GM12875 (cell line): ENCODE results near the gene SMIM36.

ENCODE experiments used
- H3K4me3 ChIP-seq: one replicate; pipeline ENCODE4 v1.5.1; 2011; ENCODE audit warnings: low read depth, low read length, control low read depth
- CTCF ChIP-seq: IDR thresholded peaks from 2 replicates; pipeline ENCODE4 v1.5.1; 2011; ENCODE audit warnings: low read depth, mild to moderate bottlenecking, control low read depth, inconsistent platforms, low read length, moderate library complexity, borderline replicate concordance; ENCODE audit not compliant: insufficient read depth

SMIM36 gene

DNA sequence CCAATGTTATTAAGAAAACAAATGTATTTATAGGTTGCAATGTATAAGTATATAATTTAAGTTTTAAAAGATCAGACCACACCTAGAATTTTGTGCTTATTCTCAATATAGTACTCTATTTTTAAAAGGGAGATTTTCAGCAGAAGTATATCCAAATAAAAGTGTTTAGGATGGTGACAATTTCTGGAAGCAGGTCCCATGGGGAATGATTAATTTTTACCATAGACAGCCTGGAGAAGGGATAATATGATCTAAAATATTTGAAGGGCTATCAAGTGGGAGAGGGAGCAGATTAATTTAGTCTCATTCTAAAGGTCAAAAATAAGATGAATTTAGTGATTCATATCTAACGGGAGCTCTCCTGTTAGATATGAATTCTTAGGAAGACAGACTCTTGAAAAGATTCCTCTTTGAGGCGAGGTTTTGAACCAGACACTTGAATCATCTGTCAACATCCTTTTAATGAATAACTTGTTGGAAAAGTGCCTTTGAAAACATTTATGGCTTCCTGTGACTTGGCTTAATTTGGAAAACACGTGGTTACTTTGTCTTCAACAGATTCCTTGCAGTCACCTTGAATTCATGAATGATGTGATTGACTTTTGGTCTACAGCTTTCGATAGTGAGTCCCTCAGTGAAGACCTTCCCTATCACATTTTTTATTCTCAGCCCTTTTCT lies 29.3 kb upstream of the SMIM36 start:
- TF ChIP-seq CTCF, result no peak
- no peak overlapping the region for H3K4me3 ChIP-seq

DNA sequence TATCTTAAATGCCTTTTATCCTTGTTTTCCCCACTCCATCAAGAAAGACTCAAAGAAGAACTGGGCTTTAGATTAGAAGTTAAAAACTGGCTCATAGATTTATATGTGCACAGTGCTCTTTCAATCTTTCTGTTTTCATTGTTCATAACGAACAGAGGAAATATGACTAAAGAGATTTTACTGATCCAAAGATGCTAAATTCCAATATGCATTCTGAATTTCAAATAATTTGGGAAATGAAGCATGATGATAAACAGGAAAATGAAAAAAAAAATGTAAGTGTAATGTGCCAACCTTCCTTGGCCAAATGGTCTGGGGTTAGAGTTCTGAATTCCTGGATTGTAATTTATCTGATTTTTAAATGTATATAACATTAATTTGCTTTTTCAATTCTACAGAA lies 25.0 kb upstream of the SMIM36 start:
- TF ChIP-seq CTCF, result no peak

DNA sequence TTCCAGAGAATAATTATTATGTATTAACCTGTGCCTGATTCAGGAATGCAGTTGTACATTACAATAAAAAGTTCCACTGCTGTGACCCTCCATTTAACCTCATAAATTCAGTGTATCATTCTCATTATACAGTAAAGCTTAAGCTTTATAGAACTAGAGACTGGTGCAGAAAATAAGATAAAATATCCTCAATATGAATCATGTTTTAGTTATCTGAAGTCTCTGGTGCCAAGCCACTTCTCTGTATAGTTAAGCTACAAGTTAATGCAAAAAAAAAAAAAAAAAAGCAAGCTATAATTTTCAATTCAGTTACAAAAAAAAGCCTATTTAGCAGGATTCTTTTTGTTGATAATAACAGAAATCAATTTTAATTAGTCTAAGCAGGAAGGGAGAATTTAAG lies 22.4 kb upstream of the SMIM36 start:
- no peak for TF ChIP-seq CTCF
- no peak overlapping the region for H3K4me3 ChIP-seq

More for the DNA sequence above, 25.0 kb upstream of the SMIM36 start:
- H3K4me3 ChIP-seq, result no peak overlapping the region

- no peak overlapping the region for H3K4me3 ChIP-seq
- no peak for TF ChIP-seq CTCF
These were observed 21.4 kb upstream of the SMIM36 start for GRCh38 chr17:55532670-55533069.

DNA sequence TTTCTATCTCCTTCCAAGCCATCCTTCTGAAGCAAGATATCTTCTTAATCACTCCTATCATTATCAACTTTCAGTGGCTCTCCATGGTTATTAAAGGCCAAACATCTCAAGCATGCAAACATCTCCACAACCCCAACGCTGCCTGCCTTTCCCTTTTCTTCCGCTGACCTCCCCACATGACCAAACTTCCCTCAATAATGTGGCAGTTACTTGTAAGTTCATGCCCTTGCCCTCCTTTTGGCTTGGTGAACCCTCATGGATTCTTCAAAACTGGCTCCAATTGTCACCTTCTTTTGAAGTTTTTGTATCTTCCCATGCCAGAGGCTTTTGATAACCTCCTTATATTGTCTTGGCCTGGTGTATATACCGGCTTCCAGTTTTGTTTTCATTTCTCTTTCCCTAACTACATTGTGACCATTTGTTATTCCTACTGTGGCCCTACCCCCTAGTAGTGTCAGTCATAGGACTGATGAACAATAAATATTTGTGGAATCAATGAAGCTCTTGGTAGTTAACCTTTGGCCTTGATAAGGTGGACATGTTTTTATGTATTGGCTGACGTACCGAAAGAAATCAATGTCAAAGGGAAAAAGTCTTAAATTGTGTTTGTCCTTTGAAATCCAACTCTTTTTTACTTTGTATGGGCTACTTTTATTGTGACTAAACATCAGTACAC lies 19.9 kb upstream of the SMIM36 start:
- no peak overlapping the region for H3K4me3 ChIP-seq
- no peak for TF ChIP-seq CTCF

DNA sequence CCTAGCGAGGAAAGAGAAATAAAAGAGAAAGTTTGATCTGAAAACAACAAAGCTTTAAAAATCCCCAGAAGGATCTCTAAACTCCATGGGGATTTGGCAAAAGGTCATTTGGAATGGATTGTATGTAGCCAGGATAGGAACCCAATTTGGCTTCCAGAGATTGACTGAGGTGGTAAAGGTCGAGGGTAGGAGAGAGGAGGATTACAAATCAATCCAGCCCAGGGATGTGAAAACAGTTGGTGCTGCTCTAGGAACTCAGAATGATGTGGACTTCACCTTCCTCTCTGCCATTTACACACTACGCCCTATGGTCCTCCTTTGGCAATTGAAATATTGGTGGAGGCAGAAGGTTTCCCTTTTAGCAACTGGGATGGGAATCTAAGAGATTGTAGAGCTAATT lies 18.8 kb upstream of the SMIM36 start:
- TF ChIP-seq CTCF, result no peak

DNA sequence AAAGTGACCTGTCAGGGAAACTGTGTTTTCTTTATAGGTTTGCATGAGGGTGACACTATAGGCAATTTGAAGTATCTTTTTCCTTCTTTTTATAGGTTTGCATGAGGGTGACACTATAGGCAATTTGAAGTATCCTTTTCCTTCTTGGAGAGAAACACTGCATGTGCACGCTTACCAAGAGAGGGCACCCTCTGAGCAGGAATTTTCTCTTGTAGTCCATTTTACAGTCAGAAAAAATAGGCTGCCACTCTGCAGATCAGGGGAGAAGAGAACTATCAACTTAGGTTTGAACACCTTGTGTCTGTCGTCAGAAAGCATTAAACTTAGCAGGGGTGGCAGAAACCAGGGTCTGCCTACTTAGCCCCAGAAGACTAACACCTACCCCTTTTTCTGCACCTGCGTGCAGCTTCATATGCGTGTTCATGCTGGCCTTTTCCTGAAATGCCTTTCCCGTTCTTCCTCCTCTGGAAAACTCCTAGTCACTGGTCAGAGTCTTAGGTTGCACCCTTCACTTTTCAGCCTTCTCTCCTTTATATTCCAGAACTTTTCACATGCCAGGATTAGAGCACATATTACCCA lies 16.4 kb upstream of the SMIM36 start:
- peak; percentile 34; the same call in 1 of the 2 replicates for TF ChIP-seq CTCF
- no peak overlapping the region for H3K4me3 ChIP-seq

More for the DNA sequence above, 18.8 kb upstream of the SMIM36 start:
- no peak overlapping the region for H3K4me3 ChIP-seq
